ENCODE results near the gene LAMC1.

DNA sequence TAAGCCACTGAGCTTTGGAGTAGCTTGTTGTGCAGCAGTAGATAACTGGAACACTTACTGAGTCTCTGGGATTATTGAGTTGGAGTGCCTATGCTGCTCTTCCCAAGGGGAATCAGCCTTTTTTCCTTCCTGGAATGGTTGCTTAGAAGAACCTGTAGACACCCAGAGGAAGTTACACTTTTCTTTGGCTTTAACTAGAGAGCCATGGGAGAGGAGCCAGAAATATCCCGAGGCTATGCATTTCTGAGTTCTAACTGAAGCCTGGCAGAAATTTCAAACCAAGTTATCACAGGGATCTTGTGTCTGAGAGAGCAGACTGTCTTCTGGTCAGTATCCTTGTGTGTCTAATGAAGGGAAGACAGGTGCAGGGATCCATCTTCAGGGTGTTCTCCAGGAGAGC, 28.3 kb downstream of the LAMC1 start:
- TF ChIP-seq, protein P1, sequence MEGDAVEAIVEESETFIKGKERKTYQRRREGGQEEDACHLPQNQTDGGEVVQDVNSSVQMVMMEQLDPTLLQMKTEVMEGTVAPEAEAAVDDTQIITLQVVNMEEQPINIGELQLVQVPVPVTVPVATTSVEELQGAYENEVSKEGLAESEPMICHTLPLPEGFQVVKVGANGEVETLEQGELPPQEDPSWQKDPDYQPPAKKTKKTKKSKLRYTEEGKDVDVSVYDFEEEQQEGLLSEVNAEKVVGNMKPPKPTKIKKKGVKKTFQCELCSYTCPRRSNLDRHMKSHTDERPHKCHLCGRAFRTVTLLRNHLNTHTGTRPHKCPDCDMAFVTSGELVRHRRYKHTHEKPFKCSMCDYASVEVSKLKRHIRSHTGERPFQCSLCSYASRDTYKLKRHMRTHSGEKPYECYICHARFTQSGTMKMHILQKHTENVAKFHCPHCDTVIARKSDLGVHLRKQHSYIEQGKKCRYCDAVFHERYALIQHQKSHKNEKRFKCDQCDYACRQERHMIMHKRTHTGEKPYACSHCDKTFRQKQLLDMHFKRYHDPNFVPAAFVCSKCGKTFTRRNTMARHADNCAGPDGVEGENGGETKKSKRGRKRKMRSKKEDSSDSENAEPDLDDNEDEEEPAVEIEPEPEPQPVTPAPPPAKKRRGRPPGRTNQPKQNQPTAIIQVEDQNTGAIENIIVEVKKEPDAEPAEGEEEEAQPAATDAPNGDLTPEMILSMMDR (IDR thresholded peaks at IDR 0.05; ENCODE audit: poor library complexity) = no peak
- TF ChIP-seq EZH2 (IDR thresholded peaks at IDR 0.05; ENCODE audit: borderline replicate concordance) = no peak
- no peak for TF ChIP-seq EZH2phosphoT487 (IDR thresholded peaks at IDR 0.05; ENCODE audit: low read depth, severe bottlenecking, unreplicated experiment)

Measured in hepatocyte (in vitro differentiated cells).